HG03060 (cell line): ENCODE measurements around the gene MAGEB6.
"Not testable (repeated sequence)": the region's sequence is repeated elsewhere in the genome, so short reads cannot be mapped to it uniquely, and the experiment has no call there.

Experiments
- ATAC-seq: cut with Tn5 transposase; IDR thresholded peaks from one replicate; pipeline ENCODE4 v1.9.1; 2021; ENCODE audit warnings: low read depth, moderate number of reproducible peaks; ENCODE audit not compliant: unreplicated experiment

MAGEB6 gene, protein sequence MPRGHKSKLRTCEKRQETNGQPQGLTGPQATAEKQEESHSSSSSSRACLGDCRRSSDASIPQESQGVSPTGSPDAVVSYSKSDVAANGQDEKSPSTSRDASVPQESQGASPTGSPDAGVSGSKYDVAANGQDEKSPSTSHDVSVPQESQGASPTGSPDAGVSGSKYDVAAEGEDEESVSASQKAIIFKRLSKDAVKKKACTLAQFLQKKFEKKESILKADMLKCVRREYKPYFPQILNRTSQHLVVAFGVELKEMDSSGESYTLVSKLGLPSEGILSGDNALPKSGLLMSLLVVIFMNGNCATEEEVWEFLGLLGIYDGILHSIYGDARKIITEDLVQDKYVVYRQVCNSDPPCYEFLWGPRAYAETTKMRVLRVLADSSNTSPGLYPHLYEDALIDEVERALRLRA

DNA sequence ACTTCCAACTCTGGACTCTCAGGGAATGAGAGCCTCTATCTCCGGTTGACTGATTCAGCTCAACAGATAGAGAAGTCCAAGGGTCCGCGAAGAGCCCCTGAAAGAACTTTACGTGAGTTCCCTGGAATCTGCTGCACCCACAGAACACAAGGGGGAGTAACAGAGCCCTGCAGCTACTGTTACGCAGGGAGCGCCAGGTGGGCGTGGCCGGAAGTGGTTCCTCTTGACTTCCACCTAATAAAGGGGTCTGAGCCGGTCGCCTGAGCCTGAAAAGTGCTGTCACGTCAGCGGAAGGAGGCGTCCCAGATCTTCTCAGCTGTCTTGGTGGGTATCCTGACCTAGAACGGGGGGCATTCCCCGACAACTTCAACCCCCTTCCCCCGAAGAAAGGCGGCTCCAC, at the start of gene MAGEB6:
TSS of gene MAGEB6 (plus strand) at position 237 of the 400 bp plus-strand sequence. CDS start 1,407 bp downstream, outside the sequence.
- ATAC-seq = no peak

DNA sequence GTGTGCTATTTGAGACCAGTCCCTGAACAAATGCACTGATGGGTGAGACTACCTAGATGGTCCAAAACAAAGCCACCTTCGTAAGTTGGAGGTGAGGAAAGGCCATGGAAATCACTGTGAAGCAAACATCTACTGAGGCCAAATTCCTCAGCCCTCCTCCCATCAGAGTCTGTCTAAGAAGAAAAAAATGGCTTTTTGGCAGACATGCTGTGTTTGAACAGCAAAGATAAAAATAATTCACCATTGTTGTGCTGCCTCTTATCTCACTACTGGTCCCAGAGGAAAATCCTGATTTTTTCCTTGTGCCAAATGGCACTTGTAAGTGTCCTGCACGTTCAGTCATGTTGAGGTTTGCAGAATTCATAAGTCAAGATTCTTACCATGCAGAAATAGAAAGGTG, 46.2 kb upstream of the MAGEB6 start:
- ATAC-seq = no peak

DNA sequence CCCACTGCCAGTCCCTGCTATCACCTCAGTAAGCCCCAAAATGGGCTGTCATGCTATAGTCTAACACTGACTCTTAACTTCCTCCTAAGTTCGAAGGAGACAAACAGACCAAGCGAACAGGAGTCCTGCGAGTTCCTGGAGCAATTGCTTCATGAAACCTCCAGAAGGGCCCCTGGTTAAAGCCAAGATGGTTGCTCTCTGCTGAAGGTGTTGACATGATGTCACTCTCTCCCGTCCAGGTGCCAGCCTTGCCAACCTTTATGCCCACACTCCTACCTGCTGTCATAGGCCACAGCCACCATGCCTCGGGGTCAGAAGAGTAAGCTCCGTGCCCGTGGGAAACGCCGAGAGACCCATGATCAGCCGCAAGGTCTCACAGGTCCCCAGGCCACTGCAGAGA, 31.9 kb upstream of the MAGEB6 start, which contains the start of gene MAGEB6B:
TSS of gene MAGEB6B (plus strand) at position 301 of the 400 bp plus-strand sequence. CDS start at position 301, 0 bp downstream.
- no peak for ATAC-seq

DNA sequence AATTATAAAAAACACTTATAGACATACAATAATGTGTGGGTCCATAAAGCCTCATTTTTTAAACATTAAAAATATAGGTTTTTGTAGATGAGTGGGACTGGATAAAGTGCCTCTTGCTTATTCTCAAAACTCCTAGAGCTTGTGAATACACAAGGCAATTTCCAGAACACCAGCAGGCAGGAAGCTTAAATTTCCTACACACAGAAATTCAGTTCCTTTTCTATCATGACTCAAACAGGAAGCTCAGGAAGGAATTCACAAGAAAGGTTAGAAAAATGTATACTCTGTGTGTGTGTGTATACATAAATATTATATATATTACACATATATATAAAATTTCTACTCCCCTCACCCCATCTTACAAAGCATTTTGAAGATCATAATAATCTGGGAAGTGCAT, 11.3 kb downstream of the MAGEB6 start:
- ATAC-seq = no peak

DNA sequence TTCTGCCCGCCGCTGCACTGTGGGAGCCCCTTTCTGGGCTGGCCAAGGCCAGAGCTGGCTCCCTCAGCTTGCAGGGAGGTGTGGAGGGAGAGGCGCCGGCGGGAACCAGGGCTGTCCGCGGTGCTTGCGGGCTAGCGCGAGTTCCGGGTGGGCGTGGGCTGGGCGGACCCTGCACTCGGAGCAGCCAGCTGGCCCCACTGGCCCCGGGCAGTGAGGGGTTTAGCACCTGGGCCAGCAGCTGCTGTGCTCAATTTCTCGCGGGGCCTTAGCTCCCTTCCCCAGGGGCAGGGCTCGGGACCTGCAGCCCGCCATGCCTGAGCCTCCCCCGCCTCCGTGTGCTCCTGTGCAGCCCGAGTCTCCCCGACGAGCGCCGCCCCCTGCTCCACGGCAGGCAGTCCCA, 12.5 kb downstream of the MAGEB6 start:
- not testable (repeated sequence) for ATAC-seq

DNA sequence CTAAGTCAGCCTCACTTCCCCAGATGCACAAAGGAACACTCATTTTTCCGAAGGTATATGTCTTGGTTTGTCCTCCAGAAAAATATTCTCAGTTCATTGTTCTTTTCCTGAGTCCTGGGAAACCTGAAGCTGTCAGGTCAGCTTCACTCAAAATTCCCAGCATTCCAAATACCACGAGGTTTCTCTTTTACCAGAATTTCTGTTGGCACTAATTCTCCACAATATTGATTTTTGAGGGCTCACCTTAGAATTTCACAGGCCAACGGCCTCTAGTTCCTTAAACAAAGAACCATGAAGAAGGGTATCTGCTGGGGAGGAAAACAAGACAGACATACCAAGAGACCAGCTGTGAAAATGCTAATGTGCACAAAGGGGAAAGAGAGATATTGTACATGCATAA, 15.8 kb downstream of the MAGEB6 start:
- ATAC-seq = no peak

DNA sequence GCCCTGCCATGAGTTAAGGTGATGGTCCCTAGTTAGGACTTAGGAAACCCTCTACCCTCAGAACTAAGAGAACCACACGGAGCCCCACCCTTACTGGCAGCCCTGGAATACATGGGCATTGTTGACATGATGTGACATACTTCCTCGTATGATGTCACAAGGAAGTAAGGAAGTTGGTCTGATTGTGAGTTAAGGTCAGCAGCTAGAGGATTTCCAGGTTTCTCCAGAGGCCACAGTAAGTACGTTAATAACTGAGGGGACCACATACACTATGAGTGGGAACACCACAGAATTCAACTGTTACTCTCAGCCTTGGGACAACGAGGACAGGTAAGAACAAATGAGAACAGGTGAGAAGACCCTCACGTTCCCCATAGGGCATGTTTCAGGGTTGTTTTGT, 23.6 kb downstream of the MAGEB6 start, which contains the start of gene MAGEB5:
TSS of gene MAGEB5 (plus strand) at position 301 of the 400 bp plus-strand sequence. CDS start 1,133 bp downstream, outside the sequence.
- no peak for ATAC-seq

DNA sequence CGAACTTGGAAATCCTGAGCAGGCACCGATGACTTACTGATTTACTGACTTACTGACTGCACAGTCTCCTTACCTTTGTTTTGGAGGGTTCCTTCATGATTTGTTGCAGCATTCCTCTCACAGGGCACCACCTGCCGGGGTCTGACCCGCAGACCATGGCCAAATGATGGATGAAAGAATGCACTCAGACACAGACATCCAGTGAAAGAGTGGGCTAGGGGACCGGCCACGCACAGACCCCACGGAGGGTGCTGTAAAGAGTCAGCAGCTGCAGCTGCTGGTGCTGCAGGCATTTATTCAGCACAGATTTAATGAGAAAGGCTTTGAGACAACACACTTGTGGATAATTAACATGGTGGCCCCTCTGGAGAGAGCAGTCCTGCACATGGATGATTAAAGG, 27.1 kb downstream of the MAGEB6 start:
- no peak for ATAC-seq

DNA sequence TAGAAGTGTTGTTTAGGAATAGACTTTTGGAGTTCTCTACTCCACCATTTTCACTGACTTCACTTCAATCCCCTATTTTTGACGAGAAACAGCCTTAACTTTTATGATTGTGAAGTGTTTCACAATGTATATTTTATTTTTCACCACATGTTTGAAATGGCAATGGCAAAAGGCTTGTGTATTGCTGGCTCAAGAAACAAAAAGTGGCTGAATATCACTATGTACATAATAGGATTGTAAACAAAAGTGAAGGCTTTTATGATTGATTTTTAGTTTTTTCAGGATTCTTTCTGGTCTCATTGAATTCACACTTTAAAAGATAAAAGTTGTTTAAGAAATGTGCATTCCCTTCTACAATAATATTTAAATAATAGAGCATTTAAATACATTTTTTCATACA, 41.9 kb downstream of the MAGEB6 start:
- ATAC-seq = no peak
